Activated B cell treated with CpG ODN at 0.5 μM for 24 hours (primary cell): ENCODE data around the gene ERBB4. TPM values are rescaled to one million over a fixed set of nuclear protein-coding genes. Genes with fewer than 3 reads are reported as not detected.

Experiments
- ATAC-seq: fragments of 200-7000 bp; cut with Tn5 transposase; one replicate; pipeline ENCODE4 v1.10.0; 2021; ENCODE audit warnings: low read depth, mild to moderate bottlenecking, moderate library complexity
- CTCF ChIA-PET: fragments of 350-600 bp; sonication (Branson Sonifier 250); formaldehyde crosslinking; loops from one replicate; lab custom pipeline; 2021; ENCODE audit warnings: antibody characterized with exemption; lab: Charles Lee
- POLR2A ChIA-PET: fragments of 350-600 bp; sonication (Branson Sonifier 250); formaldehyde crosslinking; loops from one replicate; lab custom pipeline; 2021; ENCODE audit warnings: antibody characterized with exemption; lab: Charles Lee
- DNase-seq: peaks from one replicate; pipeline ENCODE4 v3.0.0; 2022
- H3K27ac Mint-ChIP-seq: one replicate; pipeline ENCODE4 v1.8.0; 2020; ENCODE audit warnings: mixed read lengths
- H3K27me3 Mint-ChIP-seq: one replicate; pipeline ENCODE4 v1.8.0; 2021; ENCODE audit warnings: mixed read lengths
- H3K36me3 Mint-ChIP-seq: one replicate; pipeline ENCODE4 v1.8.0; 2021; ENCODE audit warnings: low read depth, mixed read lengths
- H3K4me1 Mint-ChIP-seq: one replicate; pipeline ENCODE4 v1.8.0; 2021; ENCODE audit warnings: mixed read lengths
- H3K4me3 Mint-ChIP-seq: one replicate; pipeline ENCODE4 v1.8.0; 2020; ENCODE audit warnings: mild to moderate bottlenecking, mixed read lengths
- H3K9me3 Mint-ChIP-seq: one replicate; pipeline ENCODE4 v1.8.0; 2020; ENCODE audit warnings: mixed read lengths
- CTCF ChIP-seq: fragments of 200-600 bp; IDR thresholded peaks from one replicate; pipeline ENCODE4 v1.8.0; 2022; ENCODE audit warnings: antibody characterized with exemption, mild to moderate bottlenecking
- intact Hi-C: fragments of 100-400 bp; cut with micrococcal nuclease; formaldehyde crosslinking; loops from one replicate; pipeline ENCODE4 v1.15.1; 2024
- total RNA-seq: library from RNA; stranded (reverse); gene quantifications from 2 replicates; pipeline ENCODE4 v1.2.3, GENCODE V29; 2022

ERBB4 gene
- total RNA-seq, 1 donor from 2014 or later, result not detected

GRCh38 chr2:212064318-212064717 is 474.3 kb downstream of the ERBB4 start:
- DNase-seq (no peak), ATAC-seq (no peak)
- no peak overlapping the region for H3K27ac Mint-ChIP-seq
- no peak for TF ChIP-seq CTCF
- ChIA-PET CTCF (no interaction called here), POLR2A (no interaction called here)
- no peaks in the 10 kb centered on the region for H3K4me1 Mint-ChIP-seq
- no peaks in the 10 kb centered on the region for H3K36me3 Mint-ChIP-seq
- H3K4me3 Mint-ChIP-seq, result no peak overlapping the region
- H3K9me3 Mint-ChIP-seq, result peaks cover 3% of the 10 kb centered on the region
- intact Hi-C loops, result no loop called here
- no peaks in the 10 kb centered on the region for H3K27me3 Mint-ChIP-seq

- Mint-ChIP-seq H3K36me3 (no peaks in the 10 kb centered on the region), H3K27ac (no peak overlapping the region), H3K4me3 (no peak overlapping the region), H3K27me3 (no peaks in the 10 kb centered on the region), H3K4me1 (no peaks in the 10 kb centered on the region), H3K9me3 (peaks cover 19% of the 10 kb centered on the region)
- ChIA-PET POLR2A (no interaction called here), CTCF (no interaction called here)
- no peak for DNase-seq
- TF ChIP-seq CTCF, result no peak
- intact Hi-C loops, result no loop called here
- ATAC-seq, result no peak
Observed at GRCh38 chr2:212052412-212053159, 486.0 kb downstream of the ERBB4 start.

DNA sequence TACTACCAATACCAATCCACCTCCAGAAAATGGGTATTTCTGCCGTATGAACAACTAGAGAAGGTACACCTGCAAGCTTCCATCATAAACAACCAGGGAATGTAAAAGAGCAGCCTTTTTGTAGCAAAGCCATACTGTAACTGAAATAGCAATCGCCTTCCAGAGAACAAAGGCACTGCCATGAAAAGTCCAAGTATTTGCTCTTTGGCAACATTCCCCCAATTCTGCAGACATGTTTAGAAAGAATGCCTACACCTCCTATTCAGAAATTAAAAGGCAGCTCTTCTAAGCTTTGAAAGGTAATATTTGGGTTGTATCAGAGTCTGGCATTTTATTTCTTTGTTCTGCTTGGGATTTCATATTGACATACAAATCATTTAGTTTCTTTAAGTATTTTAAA is 487.7 kb downstream of the ERBB4 start:
- DNase-seq, result no peak
- intact Hi-C loops, result no loop called here
- ChIA-PET POLR2A (no interaction called here), CTCF (no interaction called here)
- Mint-ChIP-seq H3K36me3 (no peaks in the 10 kb centered on the region), H3K27ac (no peak overlapping the region), H3K4me3 (no peak overlapping the region), H3K9me3 (peaks cover 14% of the 10 kb centered on the region), H3K4me1 (no peaks in the 10 kb centered on the region), H3K27me3 (no peaks in the 10 kb centered on the region)
- no peak for TF ChIP-seq CTCF
- no peak for ATAC-seq

- no peak overlapping the region for H3K4me3 Mint-ChIP-seq
- POLR2A ChIA-PET, result no interaction called here
- intact Hi-C loops, result no loop called here
- H3K27ac Mint-ChIP-seq, result no peak overlapping the region
- ATAC-seq (no peak), DNase-seq (no peak)
- no peaks in the 10 kb centered on the region for H3K4me1 Mint-ChIP-seq
- peaks cover 4% of the 10 kb centered on the region for H3K9me3 Mint-ChIP-seq
- no peaks in the 10 kb centered on the region for H3K36me3 Mint-ChIP-seq
- H3K27me3 Mint-ChIP-seq, result no peaks in the 10 kb centered on the region
- CTCF ChIA-PET, result no interaction called here
- no peak for TF ChIP-seq CTCF
Observed at GRCh38 chr2:212042562-212042961, 496.0 kb downstream of the ERBB4 start.

DNA sequence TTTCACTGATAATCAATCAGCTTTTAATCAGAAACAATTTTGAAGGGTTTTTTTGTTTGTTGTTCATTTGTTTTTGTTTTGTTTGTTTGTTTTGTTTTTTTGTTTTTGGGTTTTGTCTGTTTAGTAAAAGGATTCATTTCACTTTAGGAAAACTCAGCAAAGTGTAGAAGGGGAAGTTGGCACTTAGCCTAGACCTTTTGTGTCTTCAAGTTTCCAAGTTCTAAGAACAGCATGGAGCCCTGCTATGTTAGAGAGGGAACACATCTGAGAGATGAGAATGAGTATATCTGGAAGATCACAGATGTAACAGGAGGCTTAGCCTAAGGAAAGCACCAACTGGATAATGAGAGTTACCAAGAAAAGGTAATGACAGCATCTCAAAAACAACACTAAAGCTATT is 501.5 kb downstream of the ERBB4 start:
- ChIA-PET POLR2A (no interaction called here), CTCF (no interaction called here)
- peaks cover 4% of the 10 kb centered on the region for H3K9me3 Mint-ChIP-seq

More for the DNA sequence above, 501.5 kb downstream of the ERBB4 start:
- TF ChIP-seq CTCF, result no peak
- Mint-ChIP-seq H3K36me3 (no peaks in the 10 kb centered on the region), H3K4me3 (no peak overlapping the region), H3K27ac (no peak overlapping the region), H3K27me3 (no peaks in the 10 kb centered on the region), H3K4me1 (no peaks in the 10 kb centered on the region)
- DNase-seq (no peak), ATAC-seq (no peak)
- intact Hi-C loops, result no loop called here
